ENCODE results near the gene BAZ1B. TPM values are rescaled to one million over a fixed set of nuclear protein-coding genes. Genes with fewer than 3 reads are reported as not detected.
"Not testable (repeated sequence)": the region's sequence is repeated elsewhere in the genome, so short reads cannot be mapped to it uniquely, and the experiment has no call there.

BAZ1B gene
- total RNA-seq, 4 donors from 2014 or later = 31.2 to 47.0 (median 42.0) TPM

DNA sequence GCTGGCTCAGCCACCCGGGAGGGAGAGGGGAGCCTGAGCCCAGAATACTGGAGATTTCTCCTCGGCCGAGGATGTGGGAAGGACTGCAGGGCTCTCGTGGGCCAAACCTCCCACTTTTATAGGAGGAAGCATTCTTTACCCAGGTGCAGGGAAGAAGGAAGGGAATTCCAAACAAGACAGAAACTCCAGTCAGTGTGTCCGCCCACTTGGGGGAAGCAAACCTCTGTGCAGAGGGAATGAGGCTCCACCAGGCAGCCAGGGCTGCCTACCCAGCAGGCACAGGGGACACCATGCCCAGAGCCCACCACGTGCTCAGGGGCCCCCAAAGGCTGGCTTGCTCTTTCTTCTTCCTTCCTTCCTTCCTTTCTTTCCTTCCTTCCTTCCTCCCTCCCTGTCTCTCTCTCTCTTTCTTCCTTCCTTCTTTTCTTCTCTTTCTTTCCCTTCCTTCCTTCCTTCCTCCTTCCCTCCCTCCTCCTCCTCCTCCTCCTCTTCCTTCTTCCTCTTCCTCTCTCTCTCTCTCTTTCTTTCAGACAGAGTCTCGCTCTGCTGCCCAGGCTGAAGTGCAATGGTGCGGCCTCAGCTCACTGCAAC lies 103.9 kb downstream of the BAZ1B start:
- in situ Hi-C loops (cut with MboI; ENCODE audit: low sequenced_read_pairs in 4 of 4) = no loop called here
- Histone ChIP-seq H3K36me3 (no peaks in the 10 kb centered on the region), H3K4me1 (no peaks in the 10 kb centered on the region), H3K27ac (no peak overlapping the region), H3K4me3 (no peak overlapping the region), H3K9me3 (no peaks in the 10 kb centered on the region), H3K27me3 (no peaks in the 10 kb centered on the region)
- ATAC-seq = no peak
- DNase-seq = no peak
- TF ChIP-seq POLR2A (IDR thresholded peaks at IDR 0.05) = no peak
- TF ChIP-seq, protein P1, sequence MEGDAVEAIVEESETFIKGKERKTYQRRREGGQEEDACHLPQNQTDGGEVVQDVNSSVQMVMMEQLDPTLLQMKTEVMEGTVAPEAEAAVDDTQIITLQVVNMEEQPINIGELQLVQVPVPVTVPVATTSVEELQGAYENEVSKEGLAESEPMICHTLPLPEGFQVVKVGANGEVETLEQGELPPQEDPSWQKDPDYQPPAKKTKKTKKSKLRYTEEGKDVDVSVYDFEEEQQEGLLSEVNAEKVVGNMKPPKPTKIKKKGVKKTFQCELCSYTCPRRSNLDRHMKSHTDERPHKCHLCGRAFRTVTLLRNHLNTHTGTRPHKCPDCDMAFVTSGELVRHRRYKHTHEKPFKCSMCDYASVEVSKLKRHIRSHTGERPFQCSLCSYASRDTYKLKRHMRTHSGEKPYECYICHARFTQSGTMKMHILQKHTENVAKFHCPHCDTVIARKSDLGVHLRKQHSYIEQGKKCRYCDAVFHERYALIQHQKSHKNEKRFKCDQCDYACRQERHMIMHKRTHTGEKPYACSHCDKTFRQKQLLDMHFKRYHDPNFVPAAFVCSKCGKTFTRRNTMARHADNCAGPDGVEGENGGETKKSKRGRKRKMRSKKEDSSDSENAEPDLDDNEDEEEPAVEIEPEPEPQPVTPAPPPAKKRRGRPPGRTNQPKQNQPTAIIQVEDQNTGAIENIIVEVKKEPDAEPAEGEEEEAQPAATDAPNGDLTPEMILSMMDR (IDR thresholded peaks at IDR 0.05 in 4 of 5, conservative IDR thresholded peaks at IDR 0.05 in 1 of 5) = no peak
- intact Hi-C loops (cut with DNase I; ENCODE audit: low total_unique reads) = no loop called here

DNA sequence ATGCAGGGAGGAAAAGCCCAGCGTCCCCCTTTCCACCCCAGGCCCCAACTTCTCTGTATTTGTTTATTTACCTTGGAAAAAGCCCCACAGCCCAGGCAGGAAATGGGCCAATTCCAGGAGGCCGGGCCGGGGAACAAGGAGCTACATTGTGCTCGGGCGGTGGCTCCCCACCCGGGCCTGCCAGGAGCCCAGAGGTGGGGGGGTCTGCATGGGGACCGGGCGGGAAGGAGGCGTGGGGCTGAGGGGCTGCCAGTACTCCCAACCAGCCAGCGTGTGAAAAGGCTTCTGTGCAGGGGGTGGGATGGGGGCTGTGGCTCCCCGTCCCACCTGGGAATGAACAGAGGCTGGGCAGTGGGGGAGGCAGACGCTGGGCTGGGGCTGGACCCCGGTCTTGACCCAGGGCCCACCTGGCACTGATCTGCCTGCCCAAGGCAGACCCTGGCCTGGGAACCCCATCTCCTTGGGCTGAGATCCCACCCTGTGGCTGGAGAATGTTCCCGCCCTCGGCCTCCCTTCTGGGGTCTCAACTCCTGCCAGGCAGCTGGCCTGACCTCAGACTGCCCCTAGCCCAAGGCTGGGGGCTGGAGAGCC lies 111.5 kb downstream of the BAZ1B start:
- H3K27ac ChIP-seq; H3K27me3 ChIP-seq; DNase-seq; H3K4me3 ChIP-seq; H3K4me1 ChIP-seq; in situ Hi-C loops (cut with MboI; ENCODE audit: low sequenced_read_pairs in 4 of 4); H3K9me3 ChIP-seq; ATAC-seq; H3K36me3 ChIP-seq; intact Hi-C loops (cut with DNase I; ENCODE audit: low total_unique reads): not testable (repeated sequence)

DNA sequence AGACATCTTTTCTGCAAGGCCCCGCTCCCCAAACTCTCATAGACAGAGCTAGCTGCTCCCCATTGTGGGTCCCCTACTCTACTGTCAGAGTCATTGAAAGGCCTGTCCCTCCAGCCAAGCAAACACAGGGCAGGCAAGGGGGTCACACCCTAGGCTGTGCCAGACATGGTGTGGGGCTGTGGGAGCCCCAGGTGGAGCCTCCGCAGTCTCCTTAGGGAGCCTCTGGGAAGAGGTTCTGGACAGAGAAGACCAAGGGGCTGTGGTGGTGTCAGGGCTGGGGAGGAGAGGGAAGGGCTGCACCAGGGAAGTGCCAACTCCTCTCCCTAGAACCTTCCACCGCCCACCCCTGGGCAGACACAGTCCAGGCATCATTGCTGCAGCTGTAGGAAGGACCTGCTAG lies 117.2 kb downstream of the BAZ1B start:
- intact Hi-C loops (cut with DNase I; ENCODE audit: low total_unique reads) = not testable (repeated sequence)

GRCh38 chr7:73399185-73400050 lies 122.7 kb downstream of the BAZ1B start:
- peak overlapping the region; percentile 83 to 97 (median 90) for H3K27ac ChIP-seq
- intact Hi-C loops (cut with DNase I; ENCODE audit: low total_unique reads) = loop anchor here (5.0 kb wide), 3 partner anchors 33 to 158 kb away; partner anchors contain the start of genes BCL7B and FZD9
- H3K9me3 ChIP-seq; H3K36me3 ChIP-seq; H3K27me3 ChIP-seq; in situ Hi-C loops (cut with MboI; ENCODE audit: low sequenced_read_pairs in 4 of 4): not testable (repeated sequence)
- ATAC-seq = peak; percentile 21 to 43
- peak; percentile 50 to 71 for DNase-seq
- peak overlapping the region in 1 of 4 donors; percentile 31 for H3K4me3 ChIP-seq
- H3K4me1 ChIP-seq = peaks cover 20 to 24% of the 10 kb centered on the region in 2 donors

More for the DNA sequence above, 117.2 kb downstream of the BAZ1B start:
- ATAC-seq; H3K36me3 ChIP-seq; H3K4me1 ChIP-seq; H3K27me3 ChIP-seq; in situ Hi-C loops (cut with MboI; ENCODE audit: low sequenced_read_pairs in 4 of 4); H3K9me3 ChIP-seq; DNase-seq; H3K4me3 ChIP-seq; H3K27ac ChIP-seq: not testable (repeated sequence)

- Histone ChIP-seq H3K4me1 (peaks cover 20 to 24% of the 10 kb centered on the region in 2 donors), H3K27ac (peak overlapping the region; percentile 83 to 97 (median 90)), H3K4me3 (peak overlapping the region; percentile 28 to 58 (median 50)), H3K27me3 (no peaks in the 10 kb centered on the region), H3K36me3 (no peaks in the 10 kb centered on the region), H3K9me3 (no peaks in the 10 kb centered on the region)
- ATAC-seq = peak; percentile 89 to 91
- DNase-seq = peak; percentile 90 to 91
- intact Hi-C loops (cut with DNase I; ENCODE audit: low total_unique reads) (loop anchor here (5.0 kb wide), 3 partner anchors 35 to 160 kb away; partner anchors contain the start of genes BCL7B and FZD9), in situ Hi-C loops (cut with MboI; ENCODE audit: low sequenced_read_pairs in 4 of 4) (no loop called here)
- TF ChIP-seq, protein P1 (IDR thresholded peaks at IDR 0.05 in 4 of 5, conservative IDR thresholded peaks at IDR 0.05 in 1 of 5) = no peak
- peak; percentile 35 to 39 for TF ChIP-seq POLR2A (IDR thresholded peaks at IDR 0.05)
Observed at GRCh38 chr7:73397521-73398281, 124.4 kb downstream of the BAZ1B start.
